Activated CD4-positive, alpha-beta T cell treated with anti-CD3 and anti-CD28 coated beads, Interleukin-10, Interleukin-2, amounts not matched to agents 100 ng/mL and 50 ng/mL, durations not matched to agents 16 hours and 8 hours (primary cell): ENCODE data around the gene FAM117A.

Source experiments
- DNase-seq: peaks from one replicate; pipeline ENCODE4 v3.0.0-alpha.2; 2020

The FAM117A gene, protein sequence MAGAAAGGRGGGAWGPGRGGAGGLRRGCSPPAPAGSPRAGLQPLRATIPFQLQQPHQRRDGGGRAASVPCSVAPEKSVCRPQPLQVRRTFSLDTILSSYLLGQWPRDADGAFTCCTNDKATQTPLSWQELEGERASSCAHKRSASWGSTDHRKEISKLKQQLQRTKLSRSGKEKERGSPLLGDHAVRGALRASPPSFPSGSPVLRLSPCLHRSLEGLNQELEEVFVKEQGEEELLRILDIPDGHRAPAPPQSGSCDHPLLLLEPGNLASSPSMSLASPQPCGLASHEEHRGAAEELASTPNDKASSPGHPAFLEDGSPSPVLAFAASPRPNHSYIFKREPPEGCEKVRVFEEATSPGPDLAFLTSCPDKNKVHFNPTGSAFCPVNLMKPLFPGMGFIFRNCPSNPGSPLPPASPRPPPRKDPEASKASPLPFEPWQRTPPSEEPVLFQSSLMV

DNA sequence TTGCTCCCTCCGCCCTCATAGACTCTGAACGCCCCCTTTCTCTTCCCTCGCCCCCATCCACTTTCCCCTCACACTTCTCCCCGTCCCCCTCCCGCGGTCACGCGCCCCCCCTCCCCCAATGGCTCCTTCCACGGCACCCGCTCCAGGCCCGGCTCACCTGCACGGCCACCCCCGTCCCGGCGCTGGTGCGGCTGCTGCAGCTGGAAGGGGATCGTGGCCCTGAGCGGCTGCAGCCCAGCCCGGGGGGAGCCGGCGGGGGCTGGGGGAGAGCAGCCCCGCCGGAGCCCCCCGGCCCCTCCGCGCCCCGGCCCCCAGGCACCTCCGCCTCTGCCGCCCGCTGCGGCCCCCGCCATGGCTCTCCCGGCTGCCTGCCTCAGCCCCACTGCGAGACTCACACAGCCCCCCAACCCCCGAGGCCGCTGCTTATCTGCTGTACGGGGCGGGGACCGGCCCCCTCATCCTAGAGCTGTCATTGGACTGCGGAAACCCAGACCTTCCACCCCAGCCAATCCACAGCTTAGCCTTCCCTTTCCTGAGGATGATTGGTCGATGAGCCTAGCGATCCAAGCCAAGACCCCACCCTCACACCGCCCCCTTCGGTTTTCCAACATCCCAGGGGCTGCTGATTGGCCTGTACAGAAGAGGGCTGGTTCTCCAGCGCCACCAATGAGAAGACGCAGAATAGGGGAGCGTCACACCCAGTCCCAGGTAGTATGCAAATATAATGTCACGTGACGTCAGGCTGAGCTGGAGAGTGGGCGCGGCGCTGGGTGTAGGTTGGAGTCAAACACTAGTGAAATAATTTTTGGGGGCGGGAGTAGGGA, at the start of gene FAM117A:
FAM117A (minus strand) TSS at position 397 of the 824 bp plus-strand sequence; CDS start at position 353, 44 bp downstream.
- peak; percentile 99 for DNase-seq

DNA sequence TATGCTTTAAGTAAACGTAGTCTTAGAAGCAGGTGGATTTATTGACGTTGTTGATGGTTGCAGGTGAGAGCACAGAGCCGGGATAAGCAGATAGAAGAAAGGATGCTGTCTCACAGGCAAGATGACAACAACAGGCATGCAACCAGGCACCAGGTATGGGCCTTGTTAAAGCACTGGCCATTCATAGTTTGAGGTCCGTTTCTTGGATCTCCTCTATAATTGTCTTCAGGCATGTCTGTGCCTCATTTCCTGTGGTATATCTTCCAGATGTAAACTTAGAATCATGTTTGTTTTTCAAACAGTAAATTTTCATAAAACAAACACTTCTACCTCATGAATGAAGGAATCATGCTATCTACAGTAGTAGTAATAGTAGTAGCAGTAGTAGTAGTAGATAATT, 45.1 kb upstream of the FAM117A start:
- no peak for DNase-seq

DNA sequence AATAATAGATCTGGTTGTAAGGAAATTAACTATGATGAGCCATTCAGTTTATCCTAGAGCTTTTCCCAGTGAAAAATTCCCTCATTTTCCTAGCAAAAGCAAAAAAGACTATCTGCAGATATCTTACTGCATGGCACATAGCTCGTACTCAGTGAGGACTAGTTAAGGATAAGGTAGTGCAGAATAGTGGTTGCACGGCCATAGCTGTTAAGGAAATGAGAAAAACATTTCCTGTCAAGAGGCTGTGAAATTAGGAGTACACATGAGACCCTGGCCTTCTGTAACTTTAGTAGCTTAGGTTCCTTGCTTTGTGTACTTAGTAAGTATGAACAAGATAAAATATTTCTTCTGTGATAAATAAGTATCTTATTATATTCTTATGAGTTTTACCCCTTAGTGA, 34.8 kb upstream of the FAM117A start:
- DNase-seq: no peak

DNA sequence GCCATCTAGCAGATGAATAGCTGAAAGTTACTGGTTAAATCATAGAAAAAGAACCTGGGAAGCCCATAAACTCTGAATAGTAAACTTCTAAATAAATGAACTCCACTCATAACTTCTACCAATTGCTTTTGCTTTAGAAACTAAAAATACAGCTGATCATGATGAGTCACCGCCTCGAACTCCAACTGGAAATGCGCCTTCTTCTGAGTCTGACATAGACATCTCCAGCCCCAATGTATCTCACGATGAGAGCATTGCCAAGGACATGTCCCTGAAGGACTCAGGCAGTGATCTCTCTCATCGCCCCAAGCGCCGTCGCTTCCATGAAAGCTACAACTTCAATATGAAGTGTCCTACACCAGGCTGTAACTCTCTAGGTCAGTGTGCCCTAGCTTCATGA, 34.3 kb upstream of the FAM117A start:
- DNase-seq: no peak

DNA sequence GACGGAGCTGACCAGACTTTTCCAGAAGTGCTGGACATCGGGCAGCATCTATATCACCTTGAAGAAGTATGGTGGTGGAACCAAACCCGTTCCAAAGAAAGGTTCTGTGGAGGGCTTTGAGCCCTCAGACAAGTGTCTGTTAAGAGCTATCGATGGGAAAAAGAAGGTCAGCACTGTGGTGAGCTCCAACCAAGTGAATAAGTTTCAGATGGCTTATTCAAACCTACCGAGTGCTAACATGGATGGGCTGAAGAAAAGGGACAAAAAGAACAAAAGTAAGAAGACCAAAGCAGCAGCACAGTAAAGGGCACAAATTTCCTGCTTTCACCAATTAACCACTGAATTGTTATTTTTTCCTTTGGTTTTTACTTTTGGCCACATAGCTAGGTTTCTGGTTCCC, 31.4 kb upstream of the FAM117A start:
- DNase-seq: no peak

DNA sequence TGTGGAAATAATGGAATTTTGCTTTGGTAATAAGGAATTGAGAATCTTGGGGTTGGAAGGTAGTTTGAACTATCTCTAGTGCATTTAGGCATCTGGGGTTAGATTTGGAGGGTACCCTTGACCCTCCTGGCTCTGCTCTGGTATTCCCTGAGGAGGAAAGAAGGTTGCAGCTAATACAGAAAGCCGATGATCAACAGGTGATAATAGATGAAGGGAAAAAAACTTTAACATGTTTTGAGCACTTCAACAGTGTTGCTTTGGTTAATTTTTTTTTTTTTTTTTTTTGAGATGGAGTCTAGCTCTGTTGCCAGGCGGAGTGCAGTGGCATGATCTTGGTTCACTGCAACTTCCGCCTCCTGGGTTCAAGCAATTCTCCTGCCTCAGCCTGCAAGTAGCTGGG, 29.4 kb upstream of the FAM117A start:
- DNase-seq: no peak

DNA sequence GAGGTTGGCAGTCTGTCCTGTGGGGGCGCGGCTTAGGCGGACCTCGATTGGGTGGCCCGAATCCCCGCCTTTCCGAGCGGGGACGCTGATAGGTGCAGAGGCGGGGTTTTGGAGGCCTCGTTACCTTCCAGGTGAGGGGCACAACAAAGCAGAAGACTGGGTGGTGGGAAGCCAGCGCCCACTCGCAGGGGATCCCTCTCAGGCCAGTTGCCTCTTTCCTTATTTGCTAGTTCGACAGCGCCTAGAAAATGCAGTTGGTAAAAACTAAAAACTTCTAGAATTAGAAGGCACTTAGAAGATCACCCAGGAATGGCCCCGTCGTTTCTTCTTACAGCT, 25.3 kb upstream of the FAM117A start:
- no peak for DNase-seq

DNA sequence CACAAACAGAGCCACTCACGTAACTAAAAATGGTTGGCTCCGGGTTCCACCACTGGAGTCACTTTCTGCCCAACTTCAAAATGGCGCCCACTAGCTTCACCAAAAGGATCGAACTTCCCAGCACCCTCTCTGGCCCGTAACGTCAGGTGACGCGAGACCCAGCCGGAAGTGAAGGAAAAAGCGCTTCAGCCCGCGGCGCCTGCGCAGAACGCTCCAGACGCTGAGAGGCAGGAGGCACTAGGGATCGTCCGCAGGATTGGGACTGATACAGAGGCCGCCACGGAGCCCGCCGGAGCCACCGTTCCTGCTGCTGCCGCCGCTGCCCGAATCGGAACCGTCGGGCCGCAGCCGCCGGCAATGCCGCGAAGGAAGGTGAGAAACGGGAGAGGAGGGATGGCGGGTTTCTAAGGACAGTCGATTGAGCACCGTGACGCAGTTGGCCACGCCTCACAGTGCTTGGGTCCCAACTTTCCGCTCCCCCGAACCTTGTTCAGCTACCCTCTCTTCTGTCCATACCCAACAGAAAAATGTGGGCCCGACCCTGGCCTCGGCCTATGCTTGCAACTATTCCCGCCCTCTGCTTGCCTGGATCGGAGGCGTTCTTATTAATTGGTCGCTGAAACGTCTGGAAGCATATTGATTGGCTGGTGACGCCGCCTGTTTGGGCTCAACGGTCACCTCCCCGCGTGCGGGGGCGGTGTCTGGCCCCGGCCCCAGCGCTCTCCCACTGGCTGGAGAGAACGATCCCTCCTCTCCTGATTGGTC, 24.7 kb upstream of the FAM117A start, which contains the start of gene KAT7:
KAT7 (plus strand) TSS at position 204 of the 765 bp plus-strand sequence; CDS start at position 358, 154 bp downstream.
- DNase-seq: peak; percentile 100

DNA sequence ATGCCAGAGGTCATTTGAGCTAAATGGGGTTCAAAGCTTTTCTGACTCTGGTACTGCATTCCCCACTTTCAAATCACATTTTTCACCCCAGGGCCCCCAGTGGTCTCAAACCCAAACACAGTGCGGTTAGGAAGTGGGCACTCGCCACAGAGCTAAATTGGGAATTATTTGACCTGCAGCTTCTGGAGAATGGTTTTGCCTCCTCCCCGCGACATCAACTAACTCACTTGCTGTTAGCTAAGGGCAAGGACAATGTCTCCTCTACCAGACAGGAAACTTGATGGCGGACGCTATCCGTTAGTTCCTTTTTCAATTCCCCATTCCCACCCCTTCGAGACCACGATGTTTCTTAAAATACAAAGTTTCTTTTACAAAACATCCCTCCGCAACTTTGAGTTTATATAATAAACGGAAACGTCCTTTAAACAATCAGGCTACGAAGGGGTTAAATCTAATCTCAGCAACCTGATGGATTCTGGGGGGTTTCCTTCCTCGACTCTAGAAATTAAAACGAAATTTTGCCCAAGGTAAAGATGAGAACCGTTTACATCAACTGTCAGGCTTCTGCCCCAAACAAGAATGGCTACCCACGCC, 24.1 kb upstream of the FAM117A start:
- peak; percentile 38 for DNase-seq

DNA sequence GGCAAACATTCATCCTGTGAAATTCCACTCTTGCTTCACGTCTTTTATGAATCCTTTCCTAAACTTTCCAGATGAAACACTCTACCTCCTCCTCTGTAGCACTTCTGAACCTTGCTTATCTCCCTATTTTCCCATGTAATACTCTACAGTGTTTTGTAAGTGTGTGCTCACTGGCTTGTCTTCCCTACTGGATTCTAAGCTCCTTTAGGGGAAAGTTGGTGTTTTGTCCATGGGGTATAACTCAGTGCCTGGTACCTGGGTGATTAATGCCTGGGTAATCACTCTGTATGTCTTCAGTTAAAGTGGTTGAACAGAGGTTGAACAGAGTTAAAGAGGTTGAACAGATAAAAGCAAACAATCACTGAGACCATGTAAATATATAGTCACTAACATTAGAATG, 20.7 kb upstream of the FAM117A start:
- DNase-seq: no peak

DNA sequence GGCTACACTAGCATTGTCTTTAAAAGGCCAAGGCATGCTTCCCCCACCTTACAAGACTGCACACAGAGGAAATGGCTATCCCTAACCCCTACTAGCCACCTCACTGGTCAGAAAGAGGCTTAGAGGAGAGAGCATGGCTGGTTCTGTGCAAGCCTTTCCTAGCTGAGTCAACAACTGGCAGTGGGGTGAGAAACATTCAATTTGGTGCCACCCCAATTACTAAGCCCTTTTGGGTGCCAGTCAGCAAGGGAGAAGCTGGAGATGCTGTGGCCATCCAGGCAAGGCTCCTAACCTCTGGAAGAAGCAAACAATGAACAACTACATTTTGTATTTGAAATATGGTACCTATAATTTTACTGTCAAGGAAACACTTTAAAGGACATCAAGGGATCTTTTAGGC, 19.9 kb upstream of the FAM117A start:
- no peak for DNase-seq

DNA sequence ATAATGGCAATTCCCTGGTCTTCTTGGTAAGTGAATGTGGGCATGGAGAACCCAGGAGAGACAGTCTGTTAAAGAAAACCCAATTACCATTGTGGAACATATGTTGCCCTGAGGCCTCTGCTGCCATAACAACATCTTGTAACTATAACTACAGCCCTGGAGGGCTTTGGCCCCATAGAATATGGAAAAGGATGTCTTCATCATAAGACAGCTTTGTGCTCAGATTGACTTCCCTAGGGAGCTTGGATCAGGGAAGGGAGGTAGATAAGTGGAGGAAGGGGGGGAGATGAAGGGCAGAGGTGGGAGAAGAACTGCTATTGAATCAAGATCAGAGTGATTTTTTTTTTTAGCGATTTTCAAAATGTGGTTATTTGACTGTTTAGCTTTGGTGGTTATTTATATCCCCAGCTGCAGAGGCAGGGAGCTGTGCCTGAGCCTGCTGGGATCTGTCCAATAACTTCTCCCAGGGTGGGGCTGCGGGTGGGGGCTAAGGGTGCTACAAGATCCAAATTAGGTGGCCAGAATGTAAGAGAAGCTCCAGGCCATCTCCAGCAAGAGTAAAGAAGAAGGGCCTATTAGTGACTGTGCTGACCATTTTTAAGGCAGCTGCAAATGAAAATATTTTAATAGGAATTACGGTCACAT, 19.3 kb upstream of the FAM117A start:
- DNase-seq: no peak

DNA sequence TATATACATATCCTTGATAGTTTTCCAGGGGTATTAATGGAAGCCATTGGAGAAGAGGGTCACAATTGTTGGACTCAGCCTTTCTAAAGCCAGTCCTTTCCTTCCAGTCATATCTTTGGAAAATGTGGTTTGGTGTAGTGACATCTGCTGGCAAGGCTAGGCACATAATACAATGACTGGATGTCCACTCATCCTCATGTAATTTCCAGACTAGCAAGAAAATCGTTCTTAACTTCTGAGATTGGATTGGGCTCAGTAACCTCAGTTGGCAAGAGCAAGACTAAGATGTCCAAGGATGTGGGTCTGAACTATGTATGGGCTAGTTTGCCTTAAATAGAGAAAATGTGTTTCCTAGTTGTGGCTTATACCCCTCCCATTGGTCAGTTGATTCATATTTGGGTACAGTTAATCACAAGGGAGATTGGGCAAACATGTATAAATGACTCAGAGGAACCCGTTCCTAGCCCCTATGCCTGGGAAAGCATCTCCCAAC, 15.9 kb upstream of the FAM117A start:
- peak; percentile 65 for DNase-seq

DNA sequence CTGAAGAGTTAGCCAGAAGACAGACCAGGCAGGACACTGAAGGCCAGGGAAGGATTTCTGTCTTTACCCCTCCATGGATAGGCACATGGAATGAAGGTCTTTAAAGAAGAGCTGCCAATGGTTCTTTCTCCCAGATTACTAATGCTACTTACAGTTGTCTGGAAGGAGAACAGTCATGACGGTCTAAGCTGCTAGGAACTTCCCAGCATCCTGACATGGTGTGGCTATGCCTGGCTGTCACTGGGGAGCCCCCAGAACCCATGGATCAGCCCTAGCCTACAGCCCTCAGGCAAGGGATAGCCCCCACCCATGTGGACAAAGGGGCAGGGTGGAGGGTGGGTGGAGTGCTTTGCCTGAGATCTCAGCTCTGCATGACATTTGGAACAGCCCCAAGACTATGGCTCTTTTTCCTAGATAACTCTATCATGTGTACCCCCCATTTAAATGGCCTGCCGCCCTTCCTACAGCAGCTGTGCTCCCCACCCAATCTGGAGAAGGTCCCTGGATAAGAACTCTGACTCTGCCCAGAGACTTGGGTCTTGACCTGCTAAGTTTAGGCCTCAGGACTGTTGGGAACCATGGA, 15.3 kb upstream of the FAM117A start:
- no peak for DNase-seq

DNA sequence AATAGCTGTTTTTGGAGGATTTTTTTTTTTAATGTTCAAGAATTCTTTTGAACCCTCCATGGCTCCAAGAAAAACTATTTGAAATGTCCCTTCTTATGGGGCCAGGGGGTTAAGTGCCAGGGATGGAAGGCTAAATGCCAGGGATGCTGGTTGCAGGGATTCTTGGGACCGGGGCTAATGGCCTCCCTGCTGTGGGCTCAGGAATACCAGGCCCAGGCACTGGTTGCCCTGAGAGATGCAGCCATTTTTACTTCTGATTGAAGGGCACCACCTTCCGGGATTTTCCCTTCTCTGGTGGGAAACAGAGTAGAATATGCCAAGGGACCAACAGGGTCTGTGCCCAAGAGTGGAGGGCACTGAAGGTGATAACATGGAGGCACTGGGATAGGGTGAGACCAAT, 13.6 kb upstream of the FAM117A start:
- DNase-seq: no peak

DNA sequence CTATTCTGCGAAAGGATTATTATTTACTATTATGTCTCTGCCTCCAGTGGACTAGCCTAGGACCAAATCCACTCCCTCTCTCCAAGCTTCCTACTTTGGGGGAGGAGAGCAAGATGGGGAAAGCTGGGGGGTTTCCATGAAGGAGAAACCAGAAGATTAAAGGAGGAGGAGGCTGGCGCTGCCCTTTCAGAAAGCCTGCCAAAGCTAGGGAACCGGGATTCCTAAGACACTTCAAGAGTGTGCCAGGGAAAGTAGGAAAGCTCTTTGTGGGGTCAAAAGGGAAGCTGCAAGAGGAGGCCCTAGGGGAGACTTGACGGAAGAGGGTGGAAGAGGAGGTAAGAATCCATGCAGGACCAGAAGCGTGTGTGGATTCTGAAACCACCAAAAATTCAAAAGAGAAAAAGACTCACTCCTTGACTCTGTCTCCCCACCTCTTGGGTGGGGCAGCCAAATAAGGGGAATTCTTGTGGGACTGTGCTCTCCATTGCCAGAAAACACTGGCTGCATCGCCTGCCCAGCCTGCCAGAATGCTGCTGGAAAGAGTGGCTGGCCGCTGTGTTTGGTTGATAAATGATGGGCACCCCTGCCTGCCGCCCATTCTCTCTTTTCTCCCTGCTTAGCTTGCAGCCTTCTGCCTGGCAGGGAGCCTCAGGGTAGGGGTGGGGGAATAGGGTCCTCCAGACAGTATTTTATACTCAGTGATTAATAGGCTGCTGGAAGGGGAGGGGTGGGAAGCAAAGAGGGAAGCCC, 12.8 kb upstream of the FAM117A start:
- DNase-seq: no peak

DNA sequence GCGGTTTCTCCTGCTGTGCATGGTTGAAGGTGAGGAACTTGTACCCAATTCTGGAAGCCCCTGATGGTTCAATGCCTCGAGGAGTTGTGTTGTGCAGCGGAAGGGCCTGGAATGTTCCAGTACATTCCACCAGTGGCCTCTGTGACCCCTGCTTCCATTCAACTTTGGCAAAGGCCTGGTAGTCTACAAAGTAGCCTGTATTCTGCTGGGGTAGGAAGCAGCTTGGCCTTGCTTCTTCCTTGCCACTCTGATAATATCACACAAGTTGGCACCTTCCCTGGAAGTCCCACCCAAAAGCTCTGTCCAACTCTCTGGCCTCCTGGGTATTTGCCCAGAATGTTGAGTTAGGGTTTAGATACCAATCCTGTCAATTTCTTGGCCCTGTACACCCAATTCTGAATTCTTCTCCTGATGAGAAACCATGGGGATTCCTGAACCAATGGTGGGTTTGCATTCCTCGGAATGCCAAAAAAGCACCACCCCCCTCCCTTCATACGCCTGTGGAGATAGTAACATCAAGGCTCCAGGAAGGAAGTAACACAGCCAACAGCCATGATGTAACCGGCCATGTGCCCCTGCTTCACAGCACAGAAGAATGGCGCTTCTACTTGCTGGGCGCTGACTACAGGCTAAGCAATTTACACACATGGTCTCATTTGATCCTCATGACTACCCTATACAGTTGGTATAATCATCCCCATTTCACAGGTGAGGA, 11.8 kb upstream of the FAM117A start:
- no peak for DNase-seq

DNA sequence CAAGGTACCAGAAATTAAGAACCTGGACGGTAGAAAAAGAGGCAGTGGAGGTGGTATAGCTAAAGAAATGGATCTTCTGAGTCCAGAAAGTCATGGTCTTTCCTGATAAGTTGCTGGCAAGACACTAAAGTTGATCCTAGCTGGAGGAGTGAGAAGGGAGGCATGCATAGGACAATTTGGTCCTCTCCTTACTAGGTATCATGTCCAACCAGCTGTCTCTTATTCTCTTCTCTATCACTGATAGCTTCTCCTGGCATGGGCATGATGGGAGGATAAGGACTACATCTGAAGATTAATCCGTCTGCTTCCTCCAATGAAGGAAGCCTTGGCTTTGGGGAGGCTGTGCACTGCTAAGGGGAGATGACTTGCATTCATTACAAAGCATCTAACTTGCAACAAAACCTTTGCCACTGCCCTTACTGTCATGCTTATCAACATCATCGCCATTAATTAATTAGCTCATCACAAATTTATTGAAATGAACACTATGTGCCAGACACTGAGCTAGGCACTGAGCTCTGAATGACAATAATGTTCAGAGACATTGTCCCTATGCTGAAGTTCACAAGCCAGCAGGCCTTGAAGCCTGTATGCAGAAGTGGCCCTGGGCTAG, 3.1 kb upstream of the FAM117A start:
- no peak for DNase-seq

DNA sequence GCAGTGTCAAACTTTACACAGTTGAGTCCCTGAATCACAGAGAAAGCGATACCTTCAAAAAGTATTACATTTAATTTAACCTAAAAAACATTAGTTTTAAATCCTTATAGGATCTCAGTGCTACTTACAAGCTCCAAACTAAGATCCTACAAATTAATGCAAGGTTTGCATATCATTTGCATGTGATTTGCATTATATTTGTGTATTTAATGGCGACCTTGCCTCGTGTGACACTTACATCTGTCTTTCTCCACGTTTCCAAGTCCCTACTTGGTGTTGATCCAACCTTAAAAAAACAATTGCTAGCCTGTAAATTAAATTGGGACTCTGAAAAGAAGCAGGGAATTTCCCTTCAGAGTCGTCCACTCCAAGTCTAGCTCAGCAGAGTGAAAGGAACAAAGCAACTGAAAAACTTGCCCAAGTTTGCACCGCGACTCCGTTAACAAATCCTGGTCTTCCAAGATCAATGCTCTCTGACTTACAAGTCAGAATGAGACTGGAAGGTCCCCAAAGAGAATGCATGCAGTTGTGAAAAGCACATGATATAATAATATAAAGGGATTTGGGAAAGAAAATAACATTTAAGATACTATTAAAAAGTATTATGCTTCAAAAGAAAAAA, 739 bp upstream of the FAM117A start:
- no peak for DNase-seq
